Suprapubic skin (tissue), 4 donors: Measurements from ENCODE around the gene PPFIA3. TPM values are rescaled to one million over a fixed set of nuclear protein-coding genes. Genes with fewer than 3 reads are reported as not detected.

ENCODE experiments used
- DNase-seq, 2 donors: peaks; one replicate each; pipeline ENCODE4 v3.0.0-alpha.2; 2019; ENCODE audit warnings: low spot score in 2 of 2
- H3K27ac ChIP-seq: fragments of 200-600 bp; sonication (generic); one replicate; pipeline ENCODE4 v1.5.1; 2019
- H3K27me3 ChIP-seq: fragments of 200-600 bp; sonication (generic); one replicate; pipeline ENCODE4 v1.5.1; 2019
- H3K36me3 ChIP-seq: fragments of 200-600 bp; sonication (generic); one replicate; pipeline ENCODE4 v1.5.1; 2019
- H3K4me1 ChIP-seq: fragments of 200-600 bp; sonication (generic); one replicate; pipeline ENCODE4 v1.5.1; 2019
- H3K4me3 ChIP-seq: fragments of 200-600 bp; sonication (generic); one replicate; pipeline ENCODE4 v1.5.1; 2019; ENCODE audit warnings: mild to moderate bottlenecking
- H3K9me3 ChIP-seq: fragments of 200-600 bp; sonication (generic); one replicate; pipeline ENCODE4 v1.5.1; 2019
- CTCF ChIP-seq, 2 donors: fragments of 200-600 bp in 1 of 2; fragments of 450-650 bp in 1 of 2; sonication (generic) in 1 of 2; IDR thresholded peaks; one replicate each; pipeline ENCODE4 v1.5.1; 2016 to 2019; ENCODE audit warnings: antibody characterized with exemption in 2 of 2, mild to moderate bottlenecking in 1 of 2, moderate library complexity in 1 of 2
- EP300 ChIP-seq: sonication (generic); formaldehyde crosslinking; IDR thresholded peaks from one replicate; pipeline ENCODE4 v1.6.1; 2017; ENCODE audit warnings: antibody characterized with exemption
- POLR2A ChIP-seq, 2 donors: fragments of 450-650 bp; IDR thresholded peaks; one replicate each; pipeline ENCODE4 v1.6.1; 2017; ENCODE audit warnings: antibody characterized with exemption in 2 of 2, mild to moderate bottlenecking in 2 of 2, moderate library complexity in 2 of 2
- POLR2AphosphoS5 ChIP-seq, 3 donors: sonication (generic); formaldehyde crosslinking; IDR thresholded peaks; one replicate each; pipeline ENCODE4 v1.6.1; 2017; ENCODE audit warnings: antibody characterized with exemption in 3 of 3
- WGBS: methylation state at CpG from one replicate; pipeline ENCODE4 v1.1.5; 2018; 5-methylcytosine and 5-hydroxymethylcytosine counted together
- total RNA-seq, 4 donors: library from RNA; depleted of rRNA; stranded (reverse); fragments of >200 nt; gene quantifications; one replicate each; pipeline ENCODE4 v1.1.0, GENCODE V29; 2016

PPFIA3 gene
- total RNA-seq, 4 donors from 2014 or later, result 42.7 to 50.1 (median 46.6) TPM

- TF ChIP-seq CTCF (IDR thresholded peaks at IDR 0.05), result no peak
- no peak for TF ChIP-seq EP300
- Histone ChIP-seq H3K36me3 (no peaks in the 10 kb centered on the region), H3K27me3 (no peaks in the 10 kb centered on the region), H3K4me3 (peak overlapping the region; percentile 26), H3K4me1 (peaks cover 35% of the 10 kb centered on the region), H3K27ac (no peak overlapping the region), H3K9me3 (no peaks in the 10 kb centered on the region)
- WGBS, result 47% methylated on average over 15 of the region's 15 CpGs
- no peak for DNase-seq
Measured at GRCh38 chr19:49128545-49129237, 9.3 kb downstream of the PPFIA3 start.

GRCh38 chr19:49129238-49129583, 9.9 kb downstream of the PPFIA3 start:
- 48% methylated on average over 16 of the region's 16 CpGs for WGBS
- Histone ChIP-seq H3K4me1 (peaks cover 40% of the 10 kb centered on the region), H3K27ac (no peak overlapping the region), H3K27me3 (no peaks in the 10 kb centered on the region), H3K9me3 (no peaks in the 10 kb centered on the region), H3K36me3 (no peaks in the 10 kb centered on the region), H3K4me3 (no peak overlapping the region)
- DNase-seq, result no peak
- TF ChIP-seq CTCF (IDR thresholded peaks at IDR 0.05) (no peak), POLR2AphosphoS5 (IDR thresholded peaks at IDR 0.05) (no peak), POLR2A (IDR thresholded peaks at IDR 0.05) (no peak), EP300 (no peak)

- H3K27me3 ChIP-seq, result no peaks in the 10 kb centered on the region
- H3K4me3 ChIP-seq, result no peak overlapping the region
- peaks cover 37% of the 10 kb centered on the region for H3K4me1 ChIP-seq
- H3K36me3 ChIP-seq, result no peaks in the 10 kb centered on the region
- no peak for TF ChIP-seq POLR2AphosphoS5 (IDR thresholded peaks at IDR 0.05)
- TF ChIP-seq CTCF (IDR thresholded peaks at IDR 0.05), result no peak
- TF ChIP-seq POLR2A (IDR thresholded peaks at IDR 0.05), result no peak
- TF ChIP-seq EP300, result no peak
- H3K9me3 ChIP-seq, result no peaks in the 10 kb centered on the region
- DNase-seq, result no peak
- 74% methylated on average over 8 of the region's 24 CpGs for WGBS
- no peak overlapping the region for H3K27ac ChIP-seq
Measured at GRCh38 chr19:49130325-49130724, 11.0 kb downstream of the PPFIA3 start.

GRCh38 chr19:49132974-49133609, 13.7 kb downstream of the PPFIA3 start:
- no peak for DNase-seq

More at GRCh38 chr19:49132974-49133609, 13.7 kb downstream of the PPFIA3 start:
- 50% methylated on average over 46 of the region's 49 CpGs for WGBS
- Histone ChIP-seq H3K4me3 (peak overlapping the region; percentile 33), H3K27ac (no peak overlapping the region), H3K9me3 (no peaks in the 10 kb centered on the region), H3K4me1 (peaks cover 37% of the 10 kb centered on the region), H3K36me3 (no peaks in the 10 kb centered on the region), H3K27me3 (no peaks in the 10 kb centered on the region)
- TF ChIP-seq POLR2A (IDR thresholded peaks at IDR 0.05), result no peak
- TF ChIP-seq EP300, result no peak
- no peak for TF ChIP-seq CTCF (IDR thresholded peaks at IDR 0.05)
- TF ChIP-seq POLR2AphosphoS5 (IDR thresholded peaks at IDR 0.05), result no peak
